ENCODE data around the gene STMND1. TPM values are rescaled to one million over a fixed set of nuclear protein-coding genes. Genes with fewer than 3 reads are reported as not detected.

The STMND1 gene
- polyA plus RNA-seq, 1 donor from 2014 or later, result 0.59 TPM

GRCh38 chr6:17125407-17125806, 23.6 kb downstream of the STMND1 start:
- Histone ChIP-seq H3K79me2 (replicated peaks; ENCODE audit: insufficient read depth, low read length) (no peaks in the 10 kb centered on the region), H3K27me3 (ENCODE audit: insufficient read depth, low read depth, low read length) (no peaks in the 10 kb centered on the region), H3K9me3 (ENCODE audit: low read length) (no peaks in the 10 kb centered on the region), H3K36me3 (ENCODE audit: insufficient read depth, low read length) (no peaks in the 10 kb centered on the region), H3K4me3 (ENCODE audit: low read length) (no peak overlapping the region), H3K4me2 (ENCODE audit: low read length) (no peak overlapping the region), H3K27ac (ENCODE audit: low read length) (no peak overlapping the region), H3F3A (ENCODE audit: insufficient read depth, low read length, poor library complexity, severe bottlenecking) (no peaks in the 10 kb centered on the region), H3K9ac (ENCODE audit: low read length) (no peak overlapping the region), H2AFZ (ENCODE audit: low read depth, low read length) (no peak overlapping the region), H3K9me2 (ENCODE audit: insufficient read depth, low read length) (no peaks in the 10 kb centered on the region), H4K20me1 (ENCODE audit: insufficient read depth) (no peaks in the 10 kb centered on the region)
- TF ChIP-seq TAF1 (IDR thresholded peaks at IDR 0.05; ENCODE audit: low read depth) (no peak), EZH2 (IDR thresholded peaks at IDR 0.05; ENCODE audit: borderline replicate concordance, insufficient read depth, low read length, poor library complexity, severe bottlenecking) (no peak), REST (IDR thresholded peaks at IDR 0.05; ENCODE audit: borderline replicate concordance) (no peak), SMC3 (conservative IDR thresholded peaks at IDR 0.05; ENCODE audit: poor library complexity) (no peak)

DNA sequence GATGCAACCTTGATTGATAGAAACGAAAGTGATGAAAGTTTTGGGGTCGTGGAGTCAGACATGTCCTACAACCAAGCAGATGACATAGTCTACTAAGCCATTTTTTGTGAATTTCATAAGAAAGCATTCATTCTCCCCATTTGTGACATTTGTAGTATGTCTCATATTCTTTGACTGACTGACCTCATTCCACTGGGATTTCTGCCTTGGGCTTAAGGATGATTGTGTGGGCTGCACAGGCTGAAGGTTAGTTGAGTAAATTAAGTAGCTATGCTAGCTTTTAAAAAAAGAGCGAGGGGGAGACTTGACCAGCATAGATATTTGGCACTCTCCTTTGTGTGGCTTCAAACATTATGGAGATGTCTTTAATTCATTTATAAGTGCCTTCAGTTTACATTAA, 28.9 kb downstream of the STMND1 start:
- Histone ChIP-seq H3K27ac (ENCODE audit: low read length) (no peak overlapping the region), H3K36me3 (ENCODE audit: insufficient read depth, low read length) (no peaks in the 10 kb centered on the region)

More for the DNA sequence above, 28.9 kb downstream of the STMND1 start:
- Histone ChIP-seq H3K9me3 (ENCODE audit: low read length) (no peaks in the 10 kb centered on the region), H3K4me2 (ENCODE audit: low read length) (no peak overlapping the region), H3K4me3 (ENCODE audit: low read length) (no peak overlapping the region), H2AFZ (ENCODE audit: low read depth, low read length) (no peak overlapping the region), H3K79me2 (replicated peaks; ENCODE audit: insufficient read depth, low read length) (no peaks in the 10 kb centered on the region), H4K20me1 (ENCODE audit: insufficient read depth) (no peaks in the 10 kb centered on the region), H3K9ac (ENCODE audit: low read length) (no peak overlapping the region), H3K9me2 (ENCODE audit: insufficient read depth, low read length) (no peaks in the 10 kb centered on the region), H3F3A (ENCODE audit: insufficient read depth, low read length, poor library complexity, severe bottlenecking) (no peaks in the 10 kb centered on the region), H3K27me3 (ENCODE audit: insufficient read depth, low read depth, low read length) (no peaks in the 10 kb centered on the region)
- TF ChIP-seq CTCF (IDR thresholded peaks at IDR 0.05; ENCODE audit: poor library complexity, severe bottlenecking) (no peak), EP300 (conservative IDR thresholded peaks at IDR 0.05; ENCODE audit: poor library complexity, severe bottlenecking) (no peak), MXI1 (conservative IDR thresholded peaks at IDR 0.05; ENCODE audit: poor library complexity, severe bottlenecking) (no peak), POLR2AphosphoS5 (IDR thresholded peaks at IDR 0.05) (no peak), TAF1 (IDR thresholded peaks at IDR 0.05; ENCODE audit: low read depth) (no peak), SMC3 (conservative IDR thresholded peaks at IDR 0.05; ENCODE audit: poor library complexity) (no peak), RAD21 (conservative IDR thresholded peaks at IDR 0.05) (no peak), REST (IDR thresholded peaks at IDR 0.05; ENCODE audit: borderline replicate concordance) (no peak), EZH2 (IDR thresholded peaks at IDR 0.05; ENCODE audit: borderline replicate concordance, insufficient read depth, low read length, poor library complexity, severe bottlenecking) (no peak)

All from neural cell (in vitro differentiated cells).